ENCODE data around the gene MID1IP1.

- TF ChIP-seq CTCF (conservative IDR thresholded peaks at IDR 0.05; ENCODE audit: low read length) (no peak), EZH2phosphoT487 (IDR thresholded peaks at IDR 0.05; ENCODE audit: borderline replicate concordance, low read depth, low read length) (no peak)
These were observed 2.0 kb downstream of the MID1IP1 start for GRCh38 chrX:38803243-38803587.

Measured in OCI-LY7 (cell line).